GM23248 (cell line): ENCODE data around the gene CALR3.

Experiments used
- EZH2 ChIP-seq: fragments of 200-600 bp; sonication (generic); IDR thresholded peaks from 2 replicates; pipeline ENCODE4 v1.6.1; 2018; ENCODE audit warnings: antibody characterized with exemption, mild to moderate bottlenecking; ENCODE audit not compliant: insufficient read depth, poor library complexity, severe bottlenecking
- EZH2phosphoT487 ChIP-seq: fragments of 200-600 bp; sonication (generic); IDR thresholded peaks from 2 replicates; pipeline ENCODE4 v1.6.1; 2018; ENCODE audit warnings: antibody characterized with exemption, moderate library complexity, mild to moderate bottlenecking, low read depth; ENCODE audit not compliant: insufficient read depth

DNA sequence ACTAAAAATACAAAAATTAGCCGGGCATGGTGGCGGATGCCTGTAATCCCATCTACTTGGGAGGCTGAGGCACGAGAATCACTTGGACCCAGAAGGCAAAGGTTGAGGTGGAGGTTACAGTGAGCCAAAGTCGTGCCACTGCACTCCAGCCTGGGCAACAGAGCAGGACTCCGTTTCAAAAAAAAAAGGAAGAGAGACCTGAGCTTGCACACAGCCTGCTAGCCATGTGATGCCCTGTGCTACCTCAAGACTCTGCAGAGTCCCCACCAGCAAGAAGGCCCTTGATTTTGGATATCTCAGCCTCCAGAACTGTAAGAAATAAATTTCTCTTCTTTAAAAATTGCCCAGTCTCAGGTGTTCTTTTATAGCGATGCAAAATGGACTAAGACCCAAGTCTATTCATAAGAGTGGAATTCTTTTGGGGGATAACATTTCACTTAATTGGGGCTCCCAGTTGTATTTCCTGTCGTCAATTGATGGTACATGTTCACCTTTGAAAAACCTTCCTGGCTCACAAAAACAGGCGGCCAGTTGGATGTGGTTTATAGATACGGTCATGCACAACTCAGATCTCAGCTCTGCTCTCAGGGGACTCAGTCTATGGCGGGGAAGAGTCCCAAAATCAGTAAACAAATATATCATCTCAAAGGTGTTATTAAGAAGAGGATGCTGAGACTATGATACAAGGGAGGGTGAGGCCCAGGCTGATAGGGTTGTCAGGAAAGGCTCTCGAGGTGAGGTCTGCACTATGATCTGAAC lies 48.7 kb upstream of the CALR3 start:
- TF ChIP-seq EZH2 (no peak), EZH2phosphoT487 (no peak)
